CMK (cell line): ENCODE results near the gene LTA4H.

Source experiments
- DNase-seq: peaks from one replicate; pipeline ENCODE4 v3.0.0-alpha.2; 2010; ENCODE audit warnings: low read depth

LTA4H gene

DNA sequence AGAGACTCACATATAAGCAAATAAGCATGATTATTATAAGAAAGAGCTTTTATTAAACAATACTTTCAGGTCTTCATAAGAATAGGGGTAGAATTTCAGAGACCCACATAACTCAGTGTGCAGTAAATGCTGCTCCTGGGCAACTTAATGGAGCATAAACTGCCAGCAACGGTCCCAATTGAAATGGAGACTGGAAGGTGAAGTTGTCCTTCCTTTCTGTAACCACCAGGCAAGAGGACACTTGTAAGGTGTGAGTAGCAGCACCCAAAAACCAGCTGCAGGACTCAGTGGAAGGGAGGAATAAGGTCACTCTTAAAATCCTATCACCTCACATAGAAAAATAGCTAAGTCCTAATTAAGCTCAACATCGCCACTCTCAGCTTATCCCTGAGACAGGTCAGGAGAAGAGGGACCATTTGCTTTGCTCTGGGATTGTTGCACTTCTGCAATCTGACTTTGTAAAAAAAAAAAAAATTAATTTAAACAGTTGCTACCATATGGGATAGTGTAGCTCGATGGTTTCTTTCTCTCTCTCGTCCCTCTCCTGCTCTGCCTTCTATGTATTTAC lies 22.7 kb upstream of the LTA4H start:
- DNase-seq: no peak

DNA sequence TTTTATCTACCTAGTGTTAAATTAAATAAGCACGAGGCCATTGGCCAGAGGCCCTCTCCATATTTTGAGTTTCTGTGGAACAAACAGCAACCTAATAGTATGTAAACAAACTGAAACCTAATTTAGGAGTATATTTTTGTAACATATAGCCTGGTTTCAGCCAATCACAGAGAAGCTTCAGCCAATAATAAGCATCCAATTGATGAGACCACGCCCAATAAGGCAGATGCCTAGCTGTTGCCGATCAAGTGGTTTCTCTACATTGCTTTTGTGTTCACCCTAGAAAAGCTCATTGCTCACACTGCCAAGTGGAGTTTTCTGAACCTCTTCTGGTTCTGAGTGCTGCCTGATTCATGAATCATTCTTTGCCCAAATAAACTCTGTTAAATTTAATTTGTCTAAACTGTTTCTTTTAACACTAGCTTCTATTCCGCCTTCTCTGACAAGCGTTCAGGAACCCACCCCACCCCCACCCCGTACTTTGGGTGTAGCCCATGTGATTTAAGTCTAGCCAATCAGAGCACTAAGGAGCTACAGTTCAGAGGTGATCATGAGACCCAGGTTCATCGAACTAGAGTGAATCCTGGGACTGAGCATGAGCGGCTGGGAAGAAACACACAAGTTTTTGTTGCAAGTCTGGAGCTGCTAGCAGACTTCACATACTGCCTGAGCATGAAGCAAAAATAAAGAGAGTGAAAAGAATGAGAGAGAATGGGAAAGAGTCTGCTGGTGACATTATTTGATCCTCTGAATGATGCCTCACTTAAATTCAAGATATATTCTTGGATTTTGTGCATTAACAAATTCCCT lies 21.5 kb upstream of the LTA4H start:
- DNase-seq: no peak

DNA sequence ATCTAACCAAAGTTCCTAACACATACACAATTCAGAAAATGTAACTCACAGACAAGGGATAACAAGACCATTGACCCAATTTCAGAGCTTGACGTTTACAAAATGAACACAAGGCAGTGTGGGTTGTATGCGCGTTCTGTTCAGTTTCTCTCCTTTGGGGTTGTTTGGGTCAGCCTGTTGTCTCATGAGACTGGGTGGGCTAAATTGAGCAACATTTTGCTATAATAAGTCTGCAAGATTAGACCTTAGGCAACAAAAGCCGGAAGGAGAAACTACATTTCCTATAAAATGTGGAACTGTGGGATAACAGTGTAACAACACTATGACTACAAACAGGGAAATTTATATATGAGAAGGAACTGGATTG lies 18.8 kb upstream of the LTA4H start:
- no peak for DNase-seq

DNA sequence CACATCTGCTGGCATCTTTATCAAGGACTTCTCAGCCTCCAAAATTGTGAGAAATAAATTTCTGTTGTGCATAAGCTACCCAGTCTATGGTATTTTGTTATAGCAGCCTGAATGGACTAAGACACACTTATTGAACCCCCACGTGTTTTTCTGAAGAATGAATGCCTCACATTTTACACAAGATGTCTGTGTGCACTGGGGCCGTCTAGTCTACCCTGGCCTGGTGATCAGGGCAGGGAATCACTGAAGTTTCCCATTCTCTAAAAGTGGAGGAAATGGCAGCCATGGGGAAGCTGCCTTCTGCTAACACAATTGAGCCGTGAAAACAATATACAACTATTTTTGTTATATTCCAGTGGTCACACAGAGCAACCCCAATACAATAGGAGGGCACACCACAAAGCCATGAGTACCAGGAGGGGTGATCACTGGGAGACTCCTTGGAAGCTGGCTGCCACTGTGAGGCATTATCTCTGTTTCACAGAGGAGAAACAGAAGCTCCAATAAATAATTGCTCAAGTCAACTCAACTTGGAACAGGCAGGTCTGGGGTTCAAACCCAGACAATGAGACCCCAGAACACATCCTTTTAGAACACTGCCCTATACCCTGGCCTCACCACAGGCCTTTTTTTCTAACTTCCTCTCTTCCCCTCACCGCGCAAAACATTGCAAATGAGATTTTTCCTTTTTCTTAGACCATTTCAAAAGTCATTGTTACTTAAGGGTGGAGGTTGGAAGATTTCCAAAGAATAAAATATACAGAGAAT lies 18.3 kb upstream of the LTA4H start:
- no peak for DNase-seq

DNA sequence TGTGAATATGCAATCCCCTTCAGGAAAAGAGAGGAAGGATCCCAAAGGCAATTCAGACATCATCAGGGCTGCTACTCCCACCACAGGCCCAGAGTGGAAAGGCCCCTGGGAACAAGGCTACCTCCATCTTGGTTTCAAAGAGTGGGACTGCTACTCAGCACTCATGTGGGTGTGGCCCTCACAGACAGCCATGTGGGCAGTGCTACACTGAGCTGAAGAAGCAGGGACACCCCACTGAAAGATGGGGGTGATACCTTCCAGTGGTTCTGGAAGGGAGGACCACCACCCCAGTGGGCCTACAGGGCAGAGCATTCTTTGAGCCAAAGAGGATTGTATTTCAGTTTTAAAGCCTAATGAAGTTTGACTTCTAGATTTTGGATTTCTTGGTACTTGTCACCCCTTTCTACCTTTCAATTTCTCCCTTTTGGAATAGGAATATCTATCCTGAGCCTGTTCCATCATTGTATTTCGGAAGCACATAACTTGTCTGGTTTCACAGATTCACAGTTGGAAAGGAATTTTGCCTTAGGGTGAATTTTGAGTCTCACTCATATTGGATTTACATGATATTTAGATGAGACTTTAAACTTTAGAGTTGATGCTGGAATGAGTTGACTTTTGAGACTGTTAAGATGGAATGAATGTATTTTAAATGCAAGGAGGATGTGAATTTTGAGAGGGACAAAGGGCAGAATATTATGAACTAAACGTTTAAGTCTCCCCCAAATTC lies 16.5 kb upstream of the LTA4H start:
- no peak for DNase-seq

DNA sequence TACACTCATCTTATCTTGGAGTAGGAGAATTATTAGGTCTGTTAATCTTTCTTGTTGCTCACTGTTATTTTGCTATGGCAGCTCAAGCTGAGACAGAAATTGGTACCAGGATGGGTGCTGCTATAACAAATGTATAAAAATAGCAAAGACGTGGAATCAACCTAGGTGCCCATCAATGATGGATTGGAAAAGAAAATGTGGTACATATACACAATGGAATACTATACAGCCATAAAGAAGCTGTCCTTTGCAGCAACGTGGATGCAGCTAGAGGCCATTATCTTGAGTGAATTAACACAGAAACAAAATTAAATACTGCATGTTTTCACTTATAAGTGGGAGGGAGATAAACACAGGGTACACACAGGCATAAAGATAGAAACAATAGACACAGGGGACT lies 14.8 kb upstream of the LTA4H start:
- DNase-seq: no peak

DNA sequence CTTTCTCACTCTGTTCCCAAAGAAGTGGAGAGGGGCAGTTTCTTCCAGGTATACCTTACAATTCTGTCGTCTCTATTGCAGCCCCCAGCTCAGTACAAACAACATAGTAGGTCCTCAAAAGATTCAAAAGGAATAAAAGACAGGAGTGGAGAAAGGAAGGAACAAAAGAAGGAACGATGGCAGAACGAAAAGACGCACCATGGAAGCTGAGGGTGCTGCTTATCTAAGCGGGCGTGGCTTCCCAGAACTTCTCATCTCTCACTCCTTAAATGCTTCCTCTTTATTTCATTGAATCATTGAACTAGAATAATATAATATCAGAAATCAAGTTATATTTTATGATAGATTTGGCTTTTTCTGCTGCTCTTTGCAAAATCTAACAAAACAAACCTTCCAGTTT lies 13.7 kb upstream of the LTA4H start:
- no peak for DNase-seq

DNA sequence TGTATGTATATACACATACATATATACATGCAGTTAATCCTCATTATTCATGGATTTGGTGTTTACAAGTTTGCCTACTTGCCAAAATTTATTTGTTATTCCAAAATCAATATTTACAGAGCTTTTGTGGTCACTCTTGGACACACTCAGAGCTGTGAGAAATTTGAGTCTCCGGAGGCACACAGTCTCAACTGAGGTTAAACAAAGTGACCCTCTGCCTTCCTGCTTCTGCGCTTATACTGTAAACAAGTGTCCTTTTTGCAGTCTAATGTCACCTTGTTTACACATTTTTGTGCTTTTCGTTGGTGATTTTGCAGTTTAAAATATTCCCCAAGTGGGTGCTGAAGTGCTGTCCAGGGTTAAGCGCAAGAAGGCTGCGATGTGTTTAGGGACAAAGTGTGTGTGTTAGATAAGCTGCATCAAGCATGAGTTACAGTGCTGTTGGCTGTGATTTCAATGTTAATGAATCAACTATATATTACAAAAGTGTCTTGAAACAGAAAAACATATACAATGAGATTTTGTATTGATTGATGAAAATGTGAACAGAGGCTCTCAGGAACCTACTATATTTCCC lies 13.1 kb upstream of the LTA4H start:
- DNase-seq: no peak

DNA sequence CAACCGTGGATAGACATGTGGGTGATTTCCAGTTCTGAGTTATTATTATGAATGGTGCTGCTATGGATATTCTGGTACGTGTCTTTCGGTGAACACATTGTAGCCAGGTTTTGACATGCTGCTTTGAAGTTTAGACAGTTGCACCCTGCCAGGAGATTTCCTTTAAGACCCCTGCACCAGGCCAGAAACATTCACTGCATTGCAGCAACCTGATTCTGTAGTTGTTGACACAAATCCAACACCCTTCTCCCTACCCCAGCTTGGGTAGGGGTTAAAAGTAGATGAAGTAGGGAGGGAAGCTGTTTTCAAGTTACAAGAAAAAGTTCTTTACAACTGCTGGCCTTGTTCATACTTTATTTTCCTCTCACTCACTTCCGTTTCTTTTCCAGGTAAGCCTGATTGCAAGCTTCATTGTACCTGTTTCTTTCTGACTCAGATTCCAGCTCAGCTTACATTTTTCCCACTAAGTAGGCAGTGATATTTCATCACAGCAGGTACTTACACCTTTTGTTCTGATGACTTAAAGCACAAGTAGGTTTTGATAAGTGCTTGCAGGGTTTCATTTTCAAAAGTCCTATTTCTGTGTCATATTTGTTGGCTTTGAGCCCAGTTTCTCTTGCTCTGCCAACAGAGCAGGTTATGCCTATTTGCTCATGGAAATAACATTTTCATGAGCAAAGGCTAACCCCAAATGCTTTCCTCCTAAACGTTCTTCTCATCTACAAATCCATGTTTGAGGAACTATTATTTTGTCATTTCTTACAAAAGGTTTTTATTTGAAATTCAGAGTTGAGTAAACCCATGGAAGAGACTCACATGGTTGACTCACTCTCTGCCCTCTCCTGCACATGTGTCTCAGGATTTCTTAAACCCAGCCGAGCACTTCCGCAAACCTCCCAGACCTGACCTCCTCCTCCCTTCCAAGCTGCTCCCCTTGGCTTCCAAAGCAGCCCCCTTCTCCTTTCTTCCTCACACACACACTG lies 12.1 kb upstream of the LTA4H start:
- DNase-seq: no peak

DNA sequence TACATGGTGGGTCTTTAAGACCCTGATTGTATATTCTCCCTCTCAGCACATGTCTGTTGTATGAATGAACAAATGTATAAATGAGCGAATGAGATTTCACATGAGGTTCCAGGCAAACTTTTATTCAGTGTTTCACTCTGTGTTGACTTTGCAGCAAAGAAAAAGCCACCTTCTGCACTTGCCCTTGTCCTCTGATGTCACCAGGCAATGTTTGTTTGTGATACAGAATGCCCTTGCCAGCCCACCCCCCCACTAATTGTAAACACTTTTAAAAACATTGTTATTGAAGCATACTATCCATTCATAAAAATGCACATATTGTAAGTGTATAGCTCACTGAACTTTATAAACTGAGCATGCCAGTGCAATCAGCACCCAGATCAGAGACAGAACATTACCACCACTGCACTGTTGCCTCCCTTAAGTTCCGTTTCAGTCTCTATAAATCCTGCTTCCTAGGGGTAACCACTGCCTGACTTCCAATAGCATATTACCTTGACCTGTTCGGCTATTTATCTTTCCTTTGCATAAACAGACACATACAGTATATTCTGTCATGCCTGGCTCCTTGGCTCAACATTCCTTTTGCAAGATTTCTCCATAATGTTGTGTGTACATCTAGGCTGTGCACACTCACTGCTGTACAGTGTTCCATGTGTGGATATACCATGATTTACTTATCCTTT lies 11.3 kb upstream of the LTA4H start:
- no peak for DNase-seq

DNA sequence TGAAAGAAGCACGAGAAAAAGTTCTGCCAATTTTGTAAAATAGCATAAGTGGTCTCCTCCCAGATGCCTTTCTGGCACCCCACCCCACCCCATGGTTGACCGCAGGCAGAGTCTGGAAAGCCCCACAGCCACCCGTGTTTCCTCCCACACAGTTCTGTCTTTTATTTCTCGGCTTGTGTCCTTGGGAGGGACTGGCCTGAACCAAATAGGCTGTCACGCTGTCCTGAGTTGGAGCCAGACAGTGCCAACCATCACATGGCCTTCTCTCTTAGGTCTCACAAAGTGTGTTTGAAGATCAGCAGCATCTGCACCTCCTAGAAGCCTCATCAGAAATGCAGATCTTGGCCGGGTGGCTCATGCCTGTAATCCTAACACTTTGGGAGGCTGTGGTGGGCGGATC lies 10.2 kb upstream of the LTA4H start:
- DNase-seq: no peak

DNA sequence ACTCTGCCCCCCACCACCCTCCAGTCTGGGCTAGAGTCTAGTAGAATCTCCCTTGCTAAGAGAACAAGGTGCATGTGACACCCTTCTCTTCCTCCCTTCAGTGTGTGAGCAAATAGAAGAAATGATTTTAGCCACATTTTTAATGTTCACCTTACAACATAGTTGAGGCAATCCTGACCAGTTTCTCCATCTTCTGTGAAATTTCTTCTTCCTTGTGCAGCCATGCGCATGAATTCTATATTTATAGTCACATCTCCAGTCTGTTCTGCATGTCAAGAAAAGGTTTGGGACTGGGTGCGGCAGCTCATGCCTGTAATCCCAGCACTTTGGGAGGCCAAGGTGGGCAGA lies 9.5 kb upstream of the LTA4H start:
- no peak for DNase-seq

DNA sequence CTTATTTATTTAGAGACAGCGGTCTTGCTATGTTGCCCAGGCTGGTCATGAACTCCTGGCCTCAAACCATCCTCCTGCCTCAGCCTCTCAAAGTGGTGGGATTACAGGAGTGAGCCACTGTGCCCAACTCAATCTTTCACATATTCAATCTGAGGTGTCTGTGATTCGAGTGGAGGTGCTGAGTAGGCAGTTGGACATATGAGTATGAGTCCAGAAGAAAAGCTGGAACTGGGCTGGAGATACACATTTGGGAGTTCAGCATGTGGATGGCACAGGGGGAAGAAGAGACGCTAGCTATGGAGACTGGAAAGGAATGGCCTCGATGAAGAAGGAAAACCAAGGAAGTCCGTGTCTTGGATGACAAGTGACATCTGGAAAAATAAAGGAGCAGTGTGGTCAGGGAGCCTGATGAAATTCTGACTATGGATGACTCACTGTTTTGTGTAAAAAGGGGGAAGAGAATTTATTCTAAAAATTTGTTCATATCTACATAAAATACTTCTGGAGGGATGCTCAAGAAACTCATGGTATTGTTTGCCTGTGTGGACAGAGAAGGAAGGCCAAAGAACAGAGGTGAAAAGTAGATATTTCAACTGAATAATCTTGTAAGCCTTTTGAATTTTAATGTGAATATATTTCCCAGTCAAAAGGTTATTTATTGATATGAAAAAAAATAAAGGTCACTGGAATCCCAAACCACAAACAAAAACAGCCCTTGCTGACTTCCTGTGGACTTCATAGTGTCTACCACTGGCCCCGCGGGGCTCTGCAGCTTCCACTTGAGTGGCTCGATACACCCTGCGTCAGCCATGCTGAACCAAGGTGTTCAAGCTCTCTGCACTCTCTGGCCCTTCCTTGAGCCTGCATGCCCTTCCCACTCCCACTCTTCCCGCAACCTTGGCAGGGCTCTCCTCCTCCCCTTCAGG lies 8.9 kb upstream of the LTA4H start:
- DNase-seq: no peak

DNA sequence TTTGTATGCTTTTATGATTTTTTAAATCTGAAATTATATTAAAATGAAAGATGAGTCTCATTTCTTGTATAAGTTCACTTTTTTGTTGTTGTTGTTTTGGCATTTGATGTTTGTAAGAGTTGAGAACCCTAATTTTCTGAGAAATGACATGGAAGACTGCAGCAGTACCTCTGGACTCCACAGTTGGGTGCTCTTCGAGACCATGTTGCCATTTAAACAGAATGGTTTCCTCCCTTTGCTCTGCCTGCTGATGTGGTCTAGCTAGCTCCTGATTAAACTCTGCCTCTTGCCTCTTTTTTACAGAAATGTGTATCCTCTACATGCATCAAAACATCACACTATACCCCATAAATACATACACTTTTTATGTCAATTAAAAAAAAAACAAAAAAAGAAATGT lies 5.8 kb upstream of the LTA4H start:
- no peak for DNase-seq

DNA sequence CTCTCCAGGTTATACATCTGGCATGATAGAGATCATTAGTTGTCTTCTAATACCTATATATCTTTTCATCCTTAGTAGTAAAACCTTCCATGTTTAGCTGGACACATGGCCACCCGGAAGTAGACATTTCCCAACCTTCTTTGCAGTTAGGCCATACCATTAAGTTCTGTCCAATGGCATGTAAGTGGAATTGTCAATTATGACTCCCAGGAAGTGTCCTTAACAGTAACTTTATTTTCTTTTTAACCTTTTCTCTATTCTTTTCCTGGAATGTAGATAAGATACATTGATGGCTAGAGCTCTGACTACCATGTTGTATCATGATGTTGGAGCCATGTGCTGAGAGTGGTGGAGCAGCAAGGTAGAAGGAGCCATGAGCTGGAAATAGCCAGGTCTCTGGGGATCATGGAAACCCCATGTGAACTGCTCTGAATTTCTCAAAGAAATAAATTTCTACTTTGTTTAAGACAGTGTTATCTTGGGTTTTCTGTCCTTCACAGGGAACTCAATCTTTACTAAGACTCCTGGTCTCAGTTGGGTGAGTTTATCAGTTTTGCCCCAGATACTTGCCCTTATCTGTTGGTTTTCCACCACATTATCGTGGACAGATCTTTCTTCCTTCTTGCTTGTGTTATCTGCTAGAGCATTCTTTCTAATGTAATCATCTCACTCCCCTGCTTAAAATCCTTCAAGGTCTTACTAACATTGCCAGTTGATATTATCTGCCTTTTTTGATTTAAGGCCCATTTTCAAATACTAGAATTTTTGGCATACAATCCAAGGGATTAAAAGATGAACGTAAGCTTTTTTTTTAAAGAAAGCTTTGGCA lies 5.1 kb upstream of the LTA4H start:
- DNase-seq: no peak

DNA sequence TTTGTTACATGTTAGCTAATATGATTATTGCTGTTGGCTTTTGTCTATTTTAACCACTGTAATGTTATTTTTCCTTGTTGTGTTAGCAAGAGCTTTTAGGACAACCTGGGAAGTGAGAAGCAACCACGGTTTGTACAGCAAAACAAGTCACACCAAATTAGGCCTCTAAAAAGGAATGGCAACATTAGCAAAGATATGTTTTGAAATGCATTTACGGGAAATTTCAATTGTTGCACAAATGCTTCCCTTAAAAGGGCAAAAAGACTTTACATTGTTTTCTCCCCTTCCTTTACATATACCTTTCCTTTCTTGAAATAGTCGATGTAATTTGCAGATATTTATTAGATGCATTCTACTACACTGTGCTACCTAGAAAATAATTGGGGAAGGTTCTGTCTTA lies 4.1 kb upstream of the LTA4H start:
- no peak for DNase-seq

DNA sequence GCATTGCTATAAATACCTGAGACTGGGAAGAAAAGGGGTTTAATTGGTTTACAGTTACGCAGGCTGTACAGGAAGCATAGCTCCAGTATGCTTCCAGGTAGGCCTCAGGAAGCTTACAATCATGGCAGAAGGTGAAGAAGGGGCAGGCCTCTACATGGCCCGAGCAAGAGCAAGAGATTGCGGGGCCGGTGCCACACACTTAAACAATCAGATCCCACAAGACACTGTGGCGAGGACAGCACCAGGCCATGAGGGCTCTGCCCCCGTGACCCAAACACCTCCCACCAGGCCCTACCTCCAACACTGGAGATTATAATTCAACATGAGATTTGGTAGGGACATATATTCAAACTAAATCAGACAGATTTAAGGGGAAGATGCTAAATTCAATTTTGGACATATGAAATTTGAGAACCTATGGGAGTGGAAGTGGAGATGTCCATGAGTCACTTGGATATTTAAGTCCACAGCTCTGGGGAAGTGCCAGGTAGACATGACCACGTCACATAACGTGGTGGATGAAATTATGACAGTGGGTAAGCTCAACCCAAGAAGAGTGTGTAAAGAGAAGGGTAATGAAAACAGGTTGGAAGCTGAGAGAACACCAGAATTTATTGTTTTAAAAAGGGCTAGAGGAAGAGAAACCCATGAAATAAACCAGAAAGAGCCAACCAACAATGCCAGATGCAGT lies 1.5 kb upstream of the LTA4H start:
- no peak for DNase-seq
